VCaP (cell line): ENCODE data around the gene TGFBRAP1.

Experiments
- H3K27ac ChIP-seq: fragments of 450-650 bp; 2 replicates; pipeline ENCODE4 v1.5.1; 2017
- TF ChIP-seq, protein P1 (sequence below): fragments of 450-650 bp; conservative IDR thresholded peaks from 2 replicates; pipeline ENCODE4 v1.5.1; 2017; ENCODE audit warnings: mild to moderate bottlenecking, moderate library complexity

The TGFBRAP1 gene

DNA sequence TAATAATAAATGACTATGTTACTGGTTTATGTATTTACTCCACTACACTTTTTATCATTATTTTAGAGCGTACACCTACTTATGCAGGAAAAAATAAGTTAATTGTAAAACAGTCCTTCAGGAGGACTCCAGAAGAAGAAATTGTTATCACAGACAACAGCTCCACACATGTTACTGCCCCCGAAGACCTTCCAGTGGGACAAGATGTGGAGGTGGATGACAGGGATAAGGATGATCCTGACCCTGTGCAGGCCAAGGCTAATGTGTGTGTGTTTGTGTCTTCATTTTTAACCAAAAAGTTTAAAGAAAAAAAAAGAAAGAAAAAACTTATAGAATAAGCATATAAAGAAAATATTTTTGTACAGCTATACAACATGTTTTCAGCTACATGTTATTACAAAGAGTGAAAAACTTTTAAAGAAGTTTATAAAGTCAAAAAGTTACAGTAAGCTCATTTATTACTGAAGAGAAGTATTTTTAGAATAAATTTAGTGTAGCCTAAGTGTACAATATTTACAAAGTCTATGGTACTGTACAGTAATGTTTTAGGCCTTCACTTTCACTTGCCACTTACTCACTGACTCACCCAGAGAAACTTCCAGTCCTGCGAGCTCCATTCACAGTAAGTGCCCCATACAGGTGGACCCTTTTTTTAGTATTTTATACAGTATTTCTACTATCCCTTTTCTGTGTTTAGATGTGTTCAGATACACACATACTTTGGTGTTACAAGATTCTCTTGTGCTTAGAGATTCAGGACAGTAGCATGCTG lies 7.5 kb downstream of the TGFBRAP1 start:
- TF ChIP-seq, protein P1, sequence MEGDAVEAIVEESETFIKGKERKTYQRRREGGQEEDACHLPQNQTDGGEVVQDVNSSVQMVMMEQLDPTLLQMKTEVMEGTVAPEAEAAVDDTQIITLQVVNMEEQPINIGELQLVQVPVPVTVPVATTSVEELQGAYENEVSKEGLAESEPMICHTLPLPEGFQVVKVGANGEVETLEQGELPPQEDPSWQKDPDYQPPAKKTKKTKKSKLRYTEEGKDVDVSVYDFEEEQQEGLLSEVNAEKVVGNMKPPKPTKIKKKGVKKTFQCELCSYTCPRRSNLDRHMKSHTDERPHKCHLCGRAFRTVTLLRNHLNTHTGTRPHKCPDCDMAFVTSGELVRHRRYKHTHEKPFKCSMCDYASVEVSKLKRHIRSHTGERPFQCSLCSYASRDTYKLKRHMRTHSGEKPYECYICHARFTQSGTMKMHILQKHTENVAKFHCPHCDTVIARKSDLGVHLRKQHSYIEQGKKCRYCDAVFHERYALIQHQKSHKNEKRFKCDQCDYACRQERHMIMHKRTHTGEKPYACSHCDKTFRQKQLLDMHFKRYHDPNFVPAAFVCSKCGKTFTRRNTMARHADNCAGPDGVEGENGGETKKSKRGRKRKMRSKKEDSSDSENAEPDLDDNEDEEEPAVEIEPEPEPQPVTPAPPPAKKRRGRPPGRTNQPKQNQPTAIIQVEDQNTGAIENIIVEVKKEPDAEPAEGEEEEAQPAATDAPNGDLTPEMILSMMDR, result no peak
- no peak overlapping the region for H3K27ac ChIP-seq

DNA sequence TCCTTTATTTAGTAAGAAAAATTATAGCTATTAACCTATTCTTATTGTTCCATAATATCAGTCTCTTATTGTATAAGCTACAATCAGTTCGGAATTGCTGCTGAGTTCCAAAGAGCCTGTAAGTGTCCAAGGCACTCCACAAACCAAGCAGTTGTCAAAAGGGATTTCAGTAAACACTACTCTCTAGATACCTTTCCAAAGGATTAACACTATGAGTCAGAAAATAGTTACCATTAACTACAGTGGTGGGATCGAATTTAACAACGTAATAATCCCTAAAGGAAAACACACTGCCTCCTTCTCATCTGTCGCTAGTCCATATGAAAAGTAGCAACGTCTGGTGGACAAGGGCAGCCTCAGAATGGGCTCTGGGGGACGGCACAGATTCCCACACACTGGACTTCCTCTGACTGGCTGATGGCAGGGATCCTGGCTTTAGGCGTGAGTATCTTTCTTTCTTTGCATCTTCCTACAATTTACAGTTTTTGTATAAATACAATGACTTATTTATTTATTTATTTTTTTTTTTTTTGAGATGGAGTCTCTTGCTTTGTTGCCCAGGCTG lies 8.8 kb downstream of the TGFBRAP1 start:
- no peak overlapping the region for H3K27ac ChIP-seq
- TF ChIP-seq, protein P1, result no peak

- H3K27ac ChIP-seq, result peak overlapping the region; percentile 19; the same call in 1 of the 2 replicates
- TF ChIP-seq, protein P1, result no peak
Observed at GRCh38 chr2:105317937-105318336, 11.6 kb downstream of the TGFBRAP1 start.

- TF ChIP-seq, protein P1, result no peak
- no peak overlapping the region for H3K27ac ChIP-seq
Observed at GRCh38 chr2:105315314-105315713, 14.2 kb downstream of the TGFBRAP1 start.

GRCh38 chr2:105313877-105314276 lies 15.7 kb downstream of the TGFBRAP1 start:
- no peak overlapping the region for H3K27ac ChIP-seq
- TF ChIP-seq, protein P1, result no peak

- H3K27ac ChIP-seq, result no peak overlapping the region
- TF ChIP-seq, protein P1, result no peak
Observed at GRCh38 chr2:105309147-105309545, 20.4 kb downstream of the TGFBRAP1 start.

- TF ChIP-seq, protein P1, result no peak
- H3K27ac ChIP-seq, result no peak overlapping the region
Observed at GRCh38 chr2:105308382-105309146, 21.0 kb downstream of the TGFBRAP1 start.
